ENCODE data around the gene SELENOK.

Gene SELENOK

DNA sequence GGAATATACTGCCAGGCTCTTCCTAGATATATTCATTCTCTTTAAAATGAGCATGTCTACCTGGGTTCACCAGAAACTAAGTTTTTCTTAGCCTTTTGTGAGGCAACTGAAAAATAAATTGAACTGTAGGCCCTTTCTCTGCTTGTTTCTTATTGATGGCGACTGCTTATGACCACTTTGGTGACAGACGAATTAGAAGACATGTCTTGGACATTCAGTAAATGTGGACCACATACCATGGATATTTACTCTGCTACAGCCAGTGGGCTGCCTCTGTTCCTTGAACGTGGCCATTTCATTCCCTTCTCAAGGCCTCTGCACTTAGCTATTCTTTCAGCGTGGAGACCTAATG is 603 bp upstream of the SELENOK start:
- Histone ChIP-seq H3K27me3 (ENCODE audit: insufficient read depth, low read length, poor library complexity, severe bottlenecking) (peaks cover 54% of the 10 kb centered on the region), H3K4me1 (ENCODE audit: insufficient read depth, low read length, poor library complexity, severe bottlenecking) (peaks cover 13% of the 10 kb centered on the region), H2AFZ (ENCODE audit: low read length) (peak overlapping the region; percentile 36), H3K4me3 (ENCODE audit: low read length, poor library complexity, severe bottlenecking) (peak overlapping the region; percentile 82), H3F3A (ENCODE audit: low read depth) (no peaks in the 10 kb centered on the region), H3K9me2 (replicated peaks; ENCODE audit: low read depth, low read length) (no peaks in the 10 kb centered on the region), H3K79me2 (ENCODE audit: insufficient read depth, low read length) (peaks cover 13% of the 10 kb centered on the region; the same call in 1 of the 2 replicates), H4K20me1 (ENCODE audit: insufficient read depth, low read length, poor library complexity, severe bottlenecking) (peaks cover 4% of the 10 kb centered on the region), H3K9me3 (ENCODE audit: insufficient read depth, low read depth, low read length) (no peaks in the 10 kb centered on the region), H3K4me2 (ENCODE audit: low read depth, low read length, poor library complexity, severe bottlenecking) (peak overlapping the region; percentile 73), H3K9ac (ENCODE audit: low read depth, low read length, poor library complexity, severe bottlenecking) (peak overlapping the region; percentile 53), H3K36me3 (ENCODE audit: insufficient read depth, low read length) (no peaks in the 10 kb centered on the region)
- no peak for TF ChIP-seq EZH2phosphoT487 (IDR thresholded peaks at IDR 0.05; ENCODE audit: borderline replicate concordance)
- TF ChIP-seq CTCF (conservative IDR thresholded peaks at IDR 0.05; ENCODE audit: low read length): no peak

DNA sequence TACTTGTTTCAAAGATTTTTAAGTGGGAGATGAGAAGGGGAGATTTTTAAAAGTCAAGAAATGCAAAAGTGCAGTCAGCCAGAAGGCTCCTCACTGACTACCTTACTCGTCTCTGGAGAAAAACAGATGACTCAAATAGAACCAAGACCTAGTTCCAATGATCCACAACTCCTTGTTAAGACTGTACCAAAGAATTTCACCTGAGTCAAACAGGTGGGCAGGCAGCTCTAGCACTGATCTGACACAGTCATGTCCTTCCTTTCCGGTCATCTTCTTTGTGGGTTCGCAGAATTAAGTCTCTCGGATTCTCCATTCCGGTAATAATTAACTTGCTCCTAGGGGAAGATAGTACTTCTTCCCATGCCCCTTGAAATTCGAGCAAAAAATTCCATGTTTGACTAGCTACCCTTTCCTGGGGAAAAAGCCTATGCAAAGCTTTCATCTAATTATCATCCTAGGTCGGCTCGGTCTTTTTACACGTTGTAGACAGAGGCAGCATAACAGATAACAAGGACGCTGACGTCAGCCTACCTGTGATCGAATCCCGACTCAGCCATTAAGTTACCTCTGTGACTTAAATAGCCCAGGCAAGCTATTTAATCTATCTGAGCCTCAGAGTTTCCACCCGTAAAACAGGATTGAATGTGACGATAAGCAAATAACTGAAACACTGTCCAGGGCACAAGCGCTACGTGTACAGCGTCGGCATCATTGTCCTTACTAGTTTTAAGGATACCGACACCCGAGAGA is 758 bp downstream of the SELENOK start:
- H4K20me1 ChIP-seq (ENCODE audit: insufficient read depth, low read length, poor library complexity, severe bottlenecking): peaks cover 7% of the 10 kb centered on the region
- no peaks in the 10 kb centered on the region; the same call in 1 of the 2 replicates for H3K36me3 ChIP-seq (ENCODE audit: insufficient read depth, low read length)
- TF ChIP-seq CTCF (conservative IDR thresholded peaks at IDR 0.05; ENCODE audit: low read length) (no peak), EZH2phosphoT487 (IDR thresholded peaks at IDR 0.05; ENCODE audit: borderline replicate concordance) (no peak)
- peaks cover 19% of the 10 kb centered on the region for H3K4me1 ChIP-seq (ENCODE audit: insufficient read depth, low read length, poor library complexity, severe bottlenecking)
- peaks cover 13% of the 10 kb centered on the region; the same call in 1 of the 2 replicates for H3K79me2 ChIP-seq (ENCODE audit: insufficient read depth, low read length)
- H3K9me3 ChIP-seq (ENCODE audit: insufficient read depth, low read depth, low read length): no peaks in the 10 kb centered on the region
- peak overlapping the region; percentile 82 for H3K4me3 ChIP-seq (ENCODE audit: low read length, poor library complexity, severe bottlenecking)
- no peaks in the 10 kb centered on the region for H3K9me2 ChIP-seq (replicated peaks; ENCODE audit: low read depth, low read length)
- peak overlapping the region; percentile 71 for H3K4me2 ChIP-seq (ENCODE audit: low read depth, low read length, poor library complexity, severe bottlenecking)
- H3K9ac ChIP-seq (ENCODE audit: low read depth, low read length, poor library complexity, severe bottlenecking): peak overlapping the region; percentile 83
- peaks cover 44% of the 10 kb centered on the region for H3K27me3 ChIP-seq (ENCODE audit: insufficient read depth, low read length, poor library complexity, severe bottlenecking)
- H3F3A ChIP-seq (ENCODE audit: low read depth): no peaks in the 10 kb centered on the region
- H2AFZ ChIP-seq (ENCODE audit: low read length): peak overlapping the region; percentile 79

DNA sequence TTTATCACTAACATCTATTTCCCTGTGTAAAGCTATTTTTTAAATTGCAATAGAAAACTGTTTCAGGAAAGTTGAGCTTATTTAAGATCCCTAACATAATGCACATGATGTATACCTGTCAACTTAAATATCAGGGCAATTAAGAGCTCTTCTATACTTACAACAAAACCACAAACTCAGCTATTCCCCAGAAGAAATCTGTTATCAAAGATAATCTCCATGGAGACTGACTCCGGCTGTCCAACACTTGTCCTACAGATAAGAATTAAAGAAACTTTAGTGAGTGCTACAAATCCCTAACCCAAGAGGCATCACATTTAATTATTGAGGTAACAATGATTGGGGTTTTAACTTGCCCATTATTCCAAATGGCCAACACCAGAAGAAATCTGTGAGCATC is 3.4 kb downstream of the SELENOK start:
- H3F3A ChIP-seq (ENCODE audit: low read depth): no peaks in the 10 kb centered on the region
- H3K4me2 ChIP-seq (ENCODE audit: low read depth, low read length, poor library complexity, severe bottlenecking): peak overlapping the region; percentile 25
- peaks cover 13% of the 10 kb centered on the region; the same call in 1 of the 2 replicates for H3K79me2 ChIP-seq (ENCODE audit: insufficient read depth, low read length)
- peaks cover 19% of the 10 kb centered on the region for H3K4me1 ChIP-seq (ENCODE audit: insufficient read depth, low read length, poor library complexity, severe bottlenecking)
- no peaks in the 10 kb centered on the region for H3K9me2 ChIP-seq (replicated peaks; ENCODE audit: low read depth, low read length)
- no peak overlapping the region for H2AFZ ChIP-seq (ENCODE audit: low read length)
- no peak overlapping the region for H3K9ac ChIP-seq (ENCODE audit: low read depth, low read length, poor library complexity, severe bottlenecking)
- H4K20me1 ChIP-seq (ENCODE audit: insufficient read depth, low read length, poor library complexity, severe bottlenecking): peaks cover 7% of the 10 kb centered on the region
- no peak overlapping the region for H3K4me3 ChIP-seq (ENCODE audit: low read length, poor library complexity, severe bottlenecking)
- no peaks in the 10 kb centered on the region for H3K9me3 ChIP-seq (ENCODE audit: insufficient read depth, low read depth, low read length)
- H3K27me3 ChIP-seq (ENCODE audit: insufficient read depth, low read length, poor library complexity, severe bottlenecking): peaks cover 22% of the 10 kb centered on the region
- TF ChIP-seq EZH2phosphoT487 (IDR thresholded peaks at IDR 0.05; ENCODE audit: borderline replicate concordance) (no peak), CTCF (conservative IDR thresholded peaks at IDR 0.05; ENCODE audit: low read length) (no peak)
- H3K36me3 ChIP-seq (ENCODE audit: insufficient read depth, low read length): peaks cover 4% of the 10 kb centered on the region; the same call in 1 of the 2 replicates
